Neural cell (in vitro differentiated cells): ENCODE measurements around the gene EDRF1. TPM values are rescaled to one million over a fixed set of nuclear protein-coding genes. Genes with fewer than 3 reads are reported as not detected.

ENCODE experiments used
- H2AFZ ChIP-seq: fragments of 200-600, 300-800 bp; sonication (generic), shearing (Covaris generic); 2 replicates; pipeline ENCODE4 v1.6.0; 2014; ENCODE audit warnings: low read depth, mild to moderate bottlenecking, antibody characterized with exemption, low read length, moderate library complexity
- H3F3A ChIP-seq: fragments of 200-600 bp; shearing (Covaris generic); 2 replicates; pipeline ENCODE4 v1.6.1; 2016; ENCODE audit warnings: mild to moderate bottlenecking, moderate library complexity, mixed read lengths, antibody characterized with exemption, low read length; ENCODE audit not compliant: insufficient read depth, poor library complexity, severe bottlenecking
- H3K27ac ChIP-seq: fragments of 200-600, 300-800 bp; sonication (generic), shearing (Covaris generic); 2 replicates; pipeline ENCODE4 v1.5.1; 2014; ENCODE audit warnings: mild to moderate bottlenecking, low read length, moderate library complexity
- H3K27me3 ChIP-seq: fragments of 300-800, 200-600 bp; sonication (generic), shearing (Covaris generic); 2 replicates; pipeline ENCODE4 v1.6.0; 2014; ENCODE audit warnings: mild to moderate bottlenecking, low read depth, low read length, moderate library complexity; ENCODE audit not compliant: insufficient read depth
- H3K36me3 ChIP-seq: fragments of 300-800, 200-600 bp; sonication (generic), shearing (Covaris generic); 2 replicates; pipeline ENCODE4 v1.5.1; 2014; ENCODE audit warnings: mild to moderate bottlenecking, antibody characterized with exemption, low read length, moderate library complexity; ENCODE audit not compliant: insufficient read depth
- H3K4me2 ChIP-seq: fragments of 300-800, 200-600 bp; sonication (generic), shearing (Covaris generic); 2 replicates; pipeline ENCODE4 v1.6.0; 2014; ENCODE audit warnings: mild to moderate bottlenecking, low read length
- H3K4me3 ChIP-seq: fragments of 300-800, 200-600 bp; sonication (generic), shearing (Covaris generic); 2 replicates; pipeline ENCODE4 v1.5.1; 2014; ENCODE audit warnings: mild to moderate bottlenecking, low read length, moderate library complexity
- H3K79me2 ChIP-seq: fragments of 200-600 bp; shearing (Covaris generic); replicated peaks from 2 replicates; pipeline ENCODE4 v1.6.0; 2014; ENCODE audit warnings: mild to moderate bottlenecking, low read length, moderate library complexity; ENCODE audit not compliant: insufficient read depth
- H3K9ac ChIP-seq: fragments of 300-800, 200-600 bp; sonication (generic), shearing (Covaris generic); 2 replicates; pipeline ENCODE4 v1.6.1; 2016; ENCODE audit warnings: mild to moderate bottlenecking, low read length, mixed read lengths
- H3K9me2 ChIP-seq: fragments of 200-600 bp; shearing (Covaris generic); 2 replicates; pipeline ENCODE4 v1.6.1; 2016; ENCODE audit warnings: mild to moderate bottlenecking, low read length, mixed read lengths; ENCODE audit not compliant: insufficient read depth
- H3K9me3 ChIP-seq: fragments of 200-600, 300-800 bp; sonication (generic), shearing (Covaris generic); 2 replicates; pipeline ENCODE4 v1.6.1; 2016; ENCODE audit warnings: mild to moderate bottlenecking, mixed run types, low read length, moderate library complexity, mixed read lengths
- H4K20me1 ChIP-seq: fragments of 200-600 bp; shearing (Covaris generic); 2 replicates; pipeline ENCODE4 v1.6.1; 2016; ENCODE audit warnings: mild to moderate bottlenecking, mixed run types; ENCODE audit not compliant: insufficient read depth
- EP300 ChIP-seq: fragments of 450-650 bp; conservative IDR thresholded peaks from 2 replicates; pipeline ENCODE4 v1.6.1; 2014; ENCODE audit warnings: antibody characterized with exemption, mild to moderate bottlenecking, moderate library complexity; ENCODE audit not compliant: poor library complexity, severe bottlenecking
- EZH2 ChIP-seq: fragments of 200-600, 300-800 bp; shearing (Covaris generic), sonication (generic); IDR thresholded peaks from 2 replicates; pipeline ENCODE4 v1.6.1; 2014; ENCODE audit warnings: antibody characterized with exemption, low read length, borderline replicate concordance, mild to moderate bottlenecking; ENCODE audit not compliant: insufficient read depth, poor library complexity, severe bottlenecking
- MXI1 ChIP-seq: fragments of 450-650 bp; conservative IDR thresholded peaks from 2 replicates; pipeline ENCODE4 v1.6.1; 2014; ENCODE audit warnings: antibody characterized with exemption, mild to moderate bottlenecking; ENCODE audit not compliant: poor library complexity, severe bottlenecking
- POLR2AphosphoS5 ChIP-seq: IDR thresholded peaks from 2 replicates; pipeline ENCODE4 v1.6.1; 2012
- RAD21 ChIP-seq: fragments of 450-650 bp; conservative IDR thresholded peaks from 2 replicates; pipeline ENCODE4 v1.6.1; 2014; ENCODE audit warnings: antibody characterized with exemption, mild to moderate bottlenecking, moderate library complexity
- SMC3 ChIP-seq: fragments of 450-650 bp; conservative IDR thresholded peaks from 2 replicates; pipeline ENCODE4 v1.6.1; 2014; ENCODE audit warnings: antibody characterized with exemption, mild to moderate bottlenecking, moderate library complexity; ENCODE audit not compliant: poor library complexity
- TAF1 ChIP-seq: IDR thresholded peaks from 2 replicates; pipeline ENCODE4 v1.6.1; 2012; ENCODE audit warnings: low read depth
- polyA plus RNA-seq: library from polyadenylated mRNA; depleted of rRNA; stranded (reverse); fragments of >200 nt; gene quantifications from 2 replicates; pipeline ENCODE4 v1.2.3, GENCODE V29; 2014
- TF ChIP-seq, protein P1 (sequence below): IDR thresholded peaks from 2 replicates; pipeline ENCODE4 v1.6.1; 2012; ENCODE audit warnings: borderline replicate concordance
- TF ChIP-seq, protein P2 (sequence below): fragments of 450-650 bp; IDR thresholded peaks from 2 replicates; pipeline ENCODE4 v1.5.1; 2014; ENCODE audit warnings: antibody characterized with exemption, mild to moderate bottlenecking, moderate library complexity; ENCODE audit not compliant: poor library complexity, severe bottlenecking

The EDRF1 gene
- polyA plus RNA-seq, 1 donor from 2014 or later: 54.1 TPM

DNA sequence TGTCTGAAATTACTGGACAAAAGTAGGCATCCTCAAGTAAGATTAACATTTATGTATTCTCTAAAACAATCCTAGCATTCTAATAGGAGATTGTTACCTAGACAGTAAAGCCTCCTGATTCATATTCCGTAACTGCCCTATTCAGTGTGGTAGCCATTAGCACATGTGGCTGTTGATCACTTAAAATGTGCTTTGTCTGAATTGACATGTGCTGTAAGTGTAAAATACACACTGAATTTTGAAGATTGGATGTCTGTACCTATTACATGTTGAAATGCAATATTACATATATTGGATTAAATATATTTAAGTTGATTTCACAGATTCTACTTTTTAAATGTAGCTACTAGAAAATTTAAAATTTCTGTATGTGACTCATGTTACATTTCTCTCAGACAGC lies 14.6 kb downstream of the EDRF1 start:
- H3K9ac ChIP-seq: no peak overlapping the region
- H3K4me3 ChIP-seq: no peak overlapping the region
- no peaks in the 10 kb centered on the region for H3K9me3 ChIP-seq
- TF ChIP-seq EZH2 (no peak), EP300 (no peak), TAF1 (no peak), POLR2AphosphoS5 (no peak), MXI1 (no peak), RAD21 (no peak), SMC3 (no peak)
- TF ChIP-seq, protein P1, sequence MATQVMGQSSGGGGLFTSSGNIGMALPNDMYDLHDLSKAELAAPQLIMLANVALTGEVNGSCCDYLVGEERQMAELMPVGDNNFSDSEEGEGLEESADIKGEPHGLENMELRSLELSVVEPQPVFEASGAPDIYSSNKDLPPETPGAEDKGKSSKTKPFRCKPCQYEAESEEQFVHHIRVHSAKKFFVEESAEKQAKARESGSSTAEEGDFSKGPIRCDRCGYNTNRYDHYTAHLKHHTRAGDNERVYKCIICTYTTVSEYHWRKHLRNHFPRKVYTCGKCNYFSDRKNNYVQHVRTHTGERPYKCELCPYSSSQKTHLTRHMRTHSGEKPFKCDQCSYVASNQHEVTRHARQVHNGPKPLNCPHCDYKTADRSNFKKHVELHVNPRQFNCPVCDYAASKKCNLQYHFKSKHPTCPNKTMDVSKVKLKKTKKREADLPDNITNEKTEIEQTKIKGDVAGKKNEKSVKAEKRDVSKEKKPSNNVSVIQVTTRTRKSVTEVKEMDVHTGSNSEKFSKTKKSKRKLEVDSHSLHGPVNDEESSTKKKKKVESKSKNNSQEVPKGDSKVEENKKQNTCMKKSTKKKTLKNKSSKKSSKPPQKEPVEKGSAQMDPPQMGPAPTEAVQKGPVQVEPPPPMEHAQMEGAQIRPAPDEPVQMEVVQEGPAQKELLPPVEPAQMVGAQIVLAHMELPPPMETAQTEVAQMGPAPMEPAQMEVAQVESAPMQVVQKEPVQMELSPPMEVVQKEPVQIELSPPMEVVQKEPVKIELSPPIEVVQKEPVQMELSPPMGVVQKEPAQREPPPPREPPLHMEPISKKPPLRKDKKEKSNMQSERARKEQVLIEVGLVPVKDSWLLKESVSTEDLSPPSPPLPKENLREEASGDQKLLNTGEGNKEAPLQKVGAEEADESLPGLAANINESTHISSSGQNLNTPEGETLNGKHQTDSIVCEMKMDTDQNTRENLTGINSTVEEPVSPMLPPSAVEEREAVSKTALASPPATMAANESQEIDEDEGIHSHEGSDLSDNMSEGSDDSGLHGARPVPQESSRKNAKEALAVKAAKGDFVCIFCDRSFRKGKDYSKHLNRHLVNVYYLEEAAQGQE: no peak
- TF ChIP-seq, protein P2, sequence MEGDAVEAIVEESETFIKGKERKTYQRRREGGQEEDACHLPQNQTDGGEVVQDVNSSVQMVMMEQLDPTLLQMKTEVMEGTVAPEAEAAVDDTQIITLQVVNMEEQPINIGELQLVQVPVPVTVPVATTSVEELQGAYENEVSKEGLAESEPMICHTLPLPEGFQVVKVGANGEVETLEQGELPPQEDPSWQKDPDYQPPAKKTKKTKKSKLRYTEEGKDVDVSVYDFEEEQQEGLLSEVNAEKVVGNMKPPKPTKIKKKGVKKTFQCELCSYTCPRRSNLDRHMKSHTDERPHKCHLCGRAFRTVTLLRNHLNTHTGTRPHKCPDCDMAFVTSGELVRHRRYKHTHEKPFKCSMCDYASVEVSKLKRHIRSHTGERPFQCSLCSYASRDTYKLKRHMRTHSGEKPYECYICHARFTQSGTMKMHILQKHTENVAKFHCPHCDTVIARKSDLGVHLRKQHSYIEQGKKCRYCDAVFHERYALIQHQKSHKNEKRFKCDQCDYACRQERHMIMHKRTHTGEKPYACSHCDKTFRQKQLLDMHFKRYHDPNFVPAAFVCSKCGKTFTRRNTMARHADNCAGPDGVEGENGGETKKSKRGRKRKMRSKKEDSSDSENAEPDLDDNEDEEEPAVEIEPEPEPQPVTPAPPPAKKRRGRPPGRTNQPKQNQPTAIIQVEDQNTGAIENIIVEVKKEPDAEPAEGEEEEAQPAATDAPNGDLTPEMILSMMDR: no peak
- no peaks in the 10 kb centered on the region for H4K20me1 ChIP-seq
- H3K27me3 ChIP-seq: no peaks in the 10 kb centered on the region
- no peak overlapping the region for H3K27ac ChIP-seq
- no peaks in the 10 kb centered on the region for H3K79me2 ChIP-seq
- H2AFZ ChIP-seq: no peak overlapping the region
- peaks cover 32% of the 10 kb centered on the region for H3K36me3 ChIP-seq
- H3K4me2 ChIP-seq: no peak overlapping the region
- H3F3A ChIP-seq: no peaks in the 10 kb centered on the region
- H3K9me2 ChIP-seq: no peaks in the 10 kb centered on the region

- Histone ChIP-seq H3K36me3 (peaks cover 28% of the 10 kb centered on the region), H2AFZ (no peak overlapping the region), H3F3A (no peaks in the 10 kb centered on the region), H3K9ac (no peak overlapping the region), H3K27ac (no peak overlapping the region), H3K79me2 (no peaks in the 10 kb centered on the region), H3K4me2 (no peak overlapping the region), H3K9me3 (no peaks in the 10 kb centered on the region), H3K27me3 (no peaks in the 10 kb centered on the region), H3K9me2 (no peaks in the 10 kb centered on the region), H3K4me3 (no peak overlapping the region), H4K20me1 (no peaks in the 10 kb centered on the region)
- TF ChIP-seq TAF1 (no peak), EP300 (no peak), POLR2AphosphoS5 (no peak), MXI1 (no peak), RAD21 (no peak), SMC3 (no peak), EZH2 (no peak)
- TF ChIP-seq, protein P2: no peak
- TF ChIP-seq, protein P1: no peak
Observed at GRCh38 chr10:125734823-125735222, 15.3 kb downstream of the EDRF1 start.
